GM12878 (cell line): Measurements from ENCODE around the gene SCYGR2. TPM values are rescaled to one million over a fixed set of nuclear protein-coding genes. Genes with fewer than 3 reads are reported as not detected.

Experiments used
- ATAC-seq: fragments of 200-7000 bp; cut with Tn5 transposase; 3 replicates; pipeline ENCODE4 v1.9.1; 2020; ENCODE audit warnings: mild to moderate bottlenecking, moderate library complexity
- BruUV-seq: library from RNA; stranded (reverse); fragments of 400-500 nt; replicated peaks from 2 replicates; lab custom pipeline; 2021; lab: Mats Ljungman, UMichigan
- CTCF ChIA-PET: fragments of 300-600 bp; sonication (Branson Sonifier 250); formaldehyde crosslinking; extraction: SDS; loops from one replicate; lab custom pipeline; 2021; ENCODE audit warnings: inconsistent platforms; lab: Yijun Ruan, JAX
- POLR2A ChIA-PET: fragments of 350-600 bp; formaldehyde crosslinking; extraction: SDS; loops from one replicate; lab custom pipeline; 2021; ENCODE audit warnings: inconsistent platforms; lab: Charles Lee
- RAD21 ChIA-PET: fragments of 300-600 bp; sonication (Branson Sonifier 250); formaldehyde crosslinking; loops from one replicate; lab custom pipeline; 2023; ENCODE audit warnings: antibody characterized with exemption; ENCODE audit not compliant: unreplicated experiment; lab: Charles Lee
- SMC1A ChIA-PET: fragments of 300-600 bp; sonication (Branson Sonifier 250); formaldehyde crosslinking; loops from one replicate; lab custom pipeline; 2023; ENCODE audit not compliant: unreplicated experiment, uncharacterized antibody; lab: Charles Lee
- DNase-seq: peaks from one replicate; pipeline ENCODE4 v3.0.0-alpha.2; 2011; ENCODE audit warnings: low read depth, low spot score
- FAIRE-seq: peaks from 3 replicates; lab custom pipeline; 2011; peaks lifted over from hg19 to GRCh38; lab: Jason Lieb, UNC
- H2AFZ ChIP-seq: 2 replicates; pipeline ENCODE4 v1.6.0; 2011; ENCODE audit warnings: low read depth, low read length, control low read depth; ENCODE audit not compliant: control insufficient read depth
- H3K27ac ChIP-seq: 2 replicates; pipeline ENCODE4 v1.5.1; 2011; ENCODE audit warnings: control low read depth; ENCODE audit not compliant: control insufficient read depth, insufficient read depth
- H3K27me3 ChIP-seq, 2 experiments: replicated peaks in 1 of 2; 2 replicates each; pipeline versions ENCODE4 v1.6.0 to v1.6.1; 2011; ENCODE audit warnings: low read length in 1 of 2; ENCODE audit not compliant: control insufficient read depth in 2 of 2, insufficient read depth in 2 of 2
- H3K36me3 ChIP-seq, 2 experiments: 2 replicates each; pipeline ENCODE4 v1.5.1; 2011; ENCODE audit warnings: low read length in 1 of 2; ENCODE audit not compliant: control insufficient read depth in 2 of 2, insufficient read depth in 2 of 2
- H3K4me1 ChIP-seq: 2 replicates; pipeline ENCODE4 v1.6.1; 2011; ENCODE audit warnings: mild to moderate bottlenecking, low read length, moderate library complexity, mixed read lengths; ENCODE audit not compliant: control insufficient read depth, insufficient read depth
- H3K4me2 ChIP-seq: 2 replicates; pipeline ENCODE4 v1.6.0; 2011; ENCODE audit warnings: control low read depth; ENCODE audit not compliant: control insufficient read depth, insufficient read depth
- H3K4me3 ChIP-seq: fragments of 200-600 bp; sonication (generic); 2 replicates; pipeline ENCODE4 v1.5.1; 2016
- H3K79me2 ChIP-seq: 2 replicates; pipeline ENCODE4 v1.6.0; 2011; ENCODE audit warnings: low read length; ENCODE audit not compliant: control insufficient read depth, insufficient read depth
- H3K9ac ChIP-seq: 2 replicates; pipeline ENCODE4 v1.8.0; 2011; ENCODE audit warnings: low read length, control low read depth, mixed read lengths; ENCODE audit not compliant: control insufficient read depth, insufficient read depth
- H3K9me3 ChIP-seq: replicated peaks from 3 replicates; pipeline ENCODE4 v1.5.1; 2011; ENCODE audit warnings: mild to moderate bottlenecking, low read length; ENCODE audit not compliant: control insufficient read depth, insufficient read depth
- H4K20me1 ChIP-seq: 2 replicates; pipeline ENCODE4 v1.6.0; 2011; ENCODE audit not compliant: control insufficient read depth, insufficient read depth
- RAD21 ChIP-seq: IDR thresholded peaks from 2 replicates; pipeline ENCODE4 v1.6.1; 2011; ENCODE audit warnings: mild to moderate bottlenecking, low read depth, low read length, moderate library complexity; ENCODE audit not compliant: insufficient read depth
- SMC3 ChIP-seq: IDR thresholded peaks from 2 replicates; pipeline ENCODE4 v1.6.1; 2011; ENCODE audit warnings: low read length, improper control_type of control experiment, borderline replicate concordance
- ZNF24 ChIP-seq: fragments of 450-650 bp; IDR thresholded peaks from 2 replicates; pipeline ENCODE4 v1.6.1; 2017; ENCODE audit warnings: antibody characterized with exemption, mild to moderate bottlenecking
- WGBS: methylation state at CpG from one replicate; pipeline ENCODE4 v1.1.6; 2016; ENCODE audit warnings: low lambda C conversion rate; ENCODE audit not compliant: insufficient replicate concordance, insufficient coverage; ENCODE audit errors: missing lambda C conversion rate; 5-methylcytosine and 5-hydroxymethylcytosine counted together
- in situ Hi-C: fragments of 300-500 bp; cut with MboI; formaldehyde crosslinking; loops from 9 replicates; pipeline ENCODE4 v1.14.3; 2018; ENCODE audit warnings: mixed read lengths
- intact Hi-C: fragments of 100-400 bp; cut with micrococcal nuclease; formaldehyde crosslinking; loops from one replicate; pipeline ENCODE4 v1.14.2; 2022; ENCODE audit not compliant: unreplicated experiment
- polyA plus RNA-seq, 11 experiments: library from polyadenylated mRNA; depleted of rRNA in 4 of 11; unstranded in 6 of 11; stranded (reverse) in 5 of 11; fragments of >200 nt; fragmentation: Nextera tagmentation in 4 of 11; fragmentation: Illumina TruSeq in 1 of 11; extraction: Ambion mirVana in 4 of 11; extraction: Trizol in 1 of 11; gene quantifications; 1 replicate in 1 of 11; 2 replicates in 10 of 11; pipeline versions ENCODE4 v1.2.1 to v1.2.3, GENCODE V29; 2011 to 2016; ENCODE audit warnings: inconsistent platforms in 2 of 11, missing spikeins in 2 of 11, low read depth in 1 of 11
- total RNA-seq, 4 experiments: library from RNA; depleted of rRNA in 3 of 4; stranded (reverse); fragments of >200 nt in 3 of 4; fragmentation: Illumina TruSeq in 1 of 4; extraction: Trizol in 1 of 4; gene quantifications; 2 replicates each; pipeline versions ENCODE4 v1.2.1 to v1.2.3, GENCODE V29; 2013 to 2021
- TF ChIP-seq, protein P1 (sequence below), 3 experiments: IDR thresholded peaks in 2 of 3; conservative IDR thresholded peaks in 1 of 3; 2 replicates each; pipeline ENCODE4 v1.5.1; 2011; ENCODE audit warnings: low read depth in 3 of 3, low read length in 3 of 3, mild to moderate bottlenecking in 3 of 3, control low read depth in 2 of 3, moderate library complexity in 2 of 3, inconsistent platforms in 1 of 3, mixed read lengths in 1 of 3; ENCODE audit not compliant: control insufficient read depth in 2 of 3, insufficient read depth in 1 of 3; ENCODE audit errors: extremely low read depth in 1 of 3

SCYGR2 gene
- total and polyA plus RNA-seq, 10 of the 15 experiments (the other 5 are each of a cell fraction or from before 2014, with no cell fraction given): not detected

DNA sequence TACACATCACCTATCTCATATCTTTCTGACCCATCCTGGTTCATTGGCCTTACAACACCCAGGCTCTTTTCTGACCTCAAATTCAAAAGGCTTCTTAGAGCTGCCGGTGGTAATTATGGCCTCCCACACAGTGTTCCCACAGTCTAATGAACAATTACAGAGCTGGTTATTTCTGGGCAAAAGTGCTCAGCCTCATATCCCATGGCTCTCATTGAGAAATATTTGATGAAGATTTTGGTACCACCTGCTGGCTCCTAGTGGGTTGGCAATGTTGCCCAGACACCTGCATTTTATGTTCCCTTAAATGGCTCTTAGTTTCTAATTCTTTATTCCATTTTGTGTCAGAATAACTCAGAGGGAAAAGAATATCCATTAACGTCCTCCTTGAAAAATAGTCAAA is 20.1 kb upstream of the SCYGR2 start:
- Histone ChIP-seq H3K27ac (no peak overlapping the region), H4K20me1 (no peaks in the 10 kb centered on the region), H2AFZ (no peak overlapping the region), H3K36me3 (no peaks in the 10 kb centered on the region), H3K79me2 (no peaks in the 10 kb centered on the region), H3K4me1 (no peaks in the 10 kb centered on the region), H3K9ac (no peak overlapping the region), H3K4me3 (no peak overlapping the region), H3K4me2 (no peak overlapping the region), H3K9me3 (peaks cover 5% of the 10 kb centered on the region; the same call in 2 of the 3 replicates), H3K27me3 (no peaks in the 10 kb centered on the region)
- FAIRE-seq (no peak), ATAC-seq (peak; percentile 50), DNase-seq (no peak)
- TF ChIP-seq SMC3: peak; percentile 3; the same call in 1 of the 2 replicates
- TF ChIP-seq RAD21: peak; percentile 24
- TF ChIP-seq, protein P1, sequence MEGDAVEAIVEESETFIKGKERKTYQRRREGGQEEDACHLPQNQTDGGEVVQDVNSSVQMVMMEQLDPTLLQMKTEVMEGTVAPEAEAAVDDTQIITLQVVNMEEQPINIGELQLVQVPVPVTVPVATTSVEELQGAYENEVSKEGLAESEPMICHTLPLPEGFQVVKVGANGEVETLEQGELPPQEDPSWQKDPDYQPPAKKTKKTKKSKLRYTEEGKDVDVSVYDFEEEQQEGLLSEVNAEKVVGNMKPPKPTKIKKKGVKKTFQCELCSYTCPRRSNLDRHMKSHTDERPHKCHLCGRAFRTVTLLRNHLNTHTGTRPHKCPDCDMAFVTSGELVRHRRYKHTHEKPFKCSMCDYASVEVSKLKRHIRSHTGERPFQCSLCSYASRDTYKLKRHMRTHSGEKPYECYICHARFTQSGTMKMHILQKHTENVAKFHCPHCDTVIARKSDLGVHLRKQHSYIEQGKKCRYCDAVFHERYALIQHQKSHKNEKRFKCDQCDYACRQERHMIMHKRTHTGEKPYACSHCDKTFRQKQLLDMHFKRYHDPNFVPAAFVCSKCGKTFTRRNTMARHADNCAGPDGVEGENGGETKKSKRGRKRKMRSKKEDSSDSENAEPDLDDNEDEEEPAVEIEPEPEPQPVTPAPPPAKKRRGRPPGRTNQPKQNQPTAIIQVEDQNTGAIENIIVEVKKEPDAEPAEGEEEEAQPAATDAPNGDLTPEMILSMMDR (IDR thresholded peaks at IDR 0.05 in 2 of 3, conservative IDR thresholded peaks at IDR 0.05 in 1 of 3; ENCODE audit: control insufficient read depth in 2 of 3, extremely low read depth in 1 of 3, insufficient read depth in 1 of 3, low read depth in 3 of 3, low read length in 3 of 3): peak in 2 of 3 experiments; percentile 12 to 14; a peak in 1 of 6 replicates
- no peak for TF ChIP-seq ZNF24
- in situ Hi-C loops (no loop called here), intact Hi-C loops (no loop called here)
- SMC1A ChIA-PET: interaction anchor here (0.7 to 1.9 kb wide), 7 partner anchors 10 to 181 kb away, joined by 3 to 8 read pairs (median 3); no protein-coding TSS in a partner anchor
- RAD21 ChIA-PET: interaction anchor here (0.9 to 1.3 kb wide), 5 partner anchors 99 to 187 kb away, joined by 3 to 4 read pairs (median 3); no protein-coding TSS in a partner anchor
- CTCF ChIA-PET: interaction anchor here (0.9 to 2.2 kb wide), 11 partner anchors 11 to 334 kb away, joined by 3 to 11 read pairs (median 4); no protein-coding TSS in a partner anchor
- BruUV-seq: no TSS peak
- WGBS: 13% methylated on average over 2 of the region's 2 CpGs
- POLR2A ChIA-PET: no interaction called here
